ENCODE results near the gene NPPB.
"Not testable (repeated sequence)": the region's sequence is repeated elsewhere in the genome, so short reads cannot be mapped to it uniquely, and the experiment has no call there.

The NPPB gene

DNA sequence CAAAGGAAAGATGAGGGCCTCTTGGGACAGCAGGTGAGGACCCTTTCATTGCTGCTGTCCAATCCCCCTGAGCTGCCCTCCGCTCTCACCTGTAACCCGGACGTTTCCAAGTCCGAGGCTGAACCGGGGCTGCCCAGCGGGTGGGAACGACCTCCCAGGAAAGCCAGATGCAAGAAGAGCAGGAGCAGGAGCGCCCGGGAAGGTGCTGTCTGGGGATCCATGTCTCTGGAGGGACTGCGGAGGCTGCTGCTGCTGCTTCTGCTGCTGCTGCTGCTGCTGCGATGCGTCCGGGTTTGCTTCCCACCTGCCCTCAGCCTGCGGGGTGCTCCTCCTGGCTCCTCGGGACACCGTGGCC is at the start of gene NPPB:
Gene NPPB, minus strand, starts transcription at position 333 of the 355 bp plus-strand sequence. Its CDS starts 112 bp downstream, at position 221.
- no peak for DNase-seq (ENCODE audit: low read depth in 2 of 2)

DNA sequence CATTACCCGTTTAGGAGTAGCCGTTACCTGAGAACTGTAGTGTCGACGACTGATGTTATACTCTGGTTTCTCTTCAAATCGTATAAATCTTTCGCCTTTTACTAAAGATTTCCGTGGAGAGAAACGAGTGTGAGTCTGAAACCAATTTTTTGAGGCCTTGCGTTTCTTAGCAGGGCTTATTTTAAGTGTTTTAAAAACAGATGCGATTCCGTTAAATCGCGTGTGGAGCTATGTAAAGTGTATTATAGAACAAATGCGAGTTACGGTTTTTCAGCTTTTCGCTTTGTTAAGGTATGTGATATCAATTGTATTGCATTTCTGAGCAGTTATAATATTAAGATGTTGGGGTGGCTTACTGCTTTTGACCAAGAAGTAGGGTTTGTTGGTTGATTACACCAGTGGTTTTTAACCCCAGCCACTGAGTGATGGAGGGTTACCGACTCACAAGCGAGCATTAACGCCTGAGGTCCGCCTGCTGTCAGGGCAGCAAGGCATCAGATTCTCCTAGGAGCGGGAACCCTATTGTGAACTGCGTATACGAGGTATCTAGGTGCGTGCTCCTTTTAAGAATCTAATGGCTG is 49.4 kb upstream of the NPPB start:
- DNase-seq (ENCODE audit: low read depth in 2 of 2) = peak in 1 of 2 donors; percentile 58

DNA sequence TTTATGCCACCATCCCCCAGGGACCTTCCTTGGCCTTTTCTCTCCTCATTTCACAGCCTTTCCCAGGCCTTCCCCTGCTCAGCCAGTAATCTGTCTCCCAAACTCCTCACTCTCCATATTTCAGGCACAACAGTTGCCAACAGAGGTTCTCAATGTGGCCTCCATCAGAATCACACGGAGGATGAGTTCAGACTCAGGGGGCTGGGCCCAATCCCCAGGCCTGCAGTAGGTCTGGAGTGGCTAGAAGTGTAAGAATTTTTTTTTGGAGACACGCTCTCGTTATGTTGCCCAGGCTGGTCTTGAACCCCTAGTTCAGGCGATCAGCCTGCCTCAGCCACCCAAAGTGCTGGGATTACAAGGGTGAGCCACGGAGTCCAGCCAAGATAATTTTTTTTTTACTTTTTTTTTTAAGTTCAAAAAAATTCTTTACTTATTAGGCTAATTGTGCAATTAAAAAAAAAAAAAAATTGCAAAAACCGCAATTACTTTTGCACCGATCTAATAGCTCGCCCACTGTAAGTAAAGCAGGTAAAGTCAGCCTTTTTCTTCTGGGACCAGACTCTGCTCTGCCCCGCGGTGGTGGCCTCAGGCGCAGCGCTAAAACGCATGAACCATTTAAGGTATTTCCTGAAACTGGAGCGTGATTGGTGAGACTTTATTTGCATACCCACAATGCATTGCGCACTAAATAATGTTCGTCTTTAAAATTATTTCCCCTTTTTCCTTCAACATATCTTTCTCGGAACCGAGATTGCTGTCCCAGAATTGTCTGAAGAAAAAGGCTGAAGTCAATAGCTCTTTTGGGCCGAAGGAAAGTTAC is 48.7 kb upstream of the NPPB start:
- DNase-seq (ENCODE audit: low read depth in 2 of 2) = peak; percentile 70 to 78

DNA sequence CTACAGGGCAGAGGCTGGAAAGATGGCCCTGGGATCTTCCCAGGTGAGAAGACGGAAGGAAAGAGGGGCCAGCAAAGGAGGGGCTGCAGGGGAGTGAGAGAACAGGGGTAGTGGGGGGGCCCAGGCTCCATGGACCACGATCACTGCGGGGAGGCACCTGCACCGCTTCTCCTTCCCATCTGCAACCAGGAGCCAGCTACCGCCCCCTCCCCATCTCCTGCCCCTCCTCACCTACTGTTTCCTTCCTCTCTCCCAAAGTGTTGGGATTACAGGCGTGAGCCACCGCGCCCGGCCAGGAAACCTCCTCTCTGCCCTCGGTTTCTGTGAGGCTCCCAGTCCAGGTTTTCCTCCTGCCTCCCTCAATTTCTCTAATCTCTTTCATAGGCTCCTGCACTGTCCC is 48.1 kb upstream of the NPPB start:
- DNase-seq (ENCODE audit: low read depth in 2 of 2) = no peak

DNA sequence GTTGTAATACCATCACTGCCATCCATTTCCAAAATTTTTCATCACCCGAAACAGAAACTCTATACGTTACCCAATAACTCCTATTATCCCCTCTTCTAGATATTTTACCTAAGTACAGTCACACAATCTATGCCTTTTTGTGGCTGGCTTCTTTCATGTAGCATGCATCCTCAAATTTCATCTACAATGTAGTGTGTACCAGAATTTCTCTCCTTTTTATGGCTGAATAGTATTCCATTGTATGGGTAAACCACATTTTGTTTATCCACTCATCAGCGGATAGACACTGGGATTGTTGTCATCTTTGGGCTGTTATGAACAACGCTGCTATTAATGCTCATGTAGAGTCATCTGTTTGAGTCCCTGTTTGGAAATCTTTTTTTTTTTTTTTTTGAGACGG is 46.2 kb upstream of the NPPB start:
- DNase-seq (ENCODE audit: low read depth in 2 of 2) = no peak

DNA sequence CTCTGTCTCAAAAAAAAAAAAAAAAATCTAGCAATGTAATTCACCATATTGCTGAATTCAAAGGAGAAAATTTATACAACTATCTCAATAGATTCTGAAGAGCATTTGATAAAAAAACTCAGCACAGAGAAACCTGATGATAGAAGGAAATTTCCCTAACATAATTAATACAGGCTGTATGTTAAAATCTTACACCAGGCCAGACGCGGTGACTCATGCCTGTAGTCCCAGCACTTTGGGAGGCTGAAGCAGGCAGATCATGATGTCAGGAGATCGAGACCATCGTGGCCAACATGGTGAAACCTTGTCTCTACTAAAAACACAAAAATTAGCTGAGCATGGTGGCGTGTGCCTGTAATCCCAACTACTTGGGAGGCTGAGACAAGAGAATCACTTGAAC is 45.4 kb upstream of the NPPB start:
- DNase-seq (ENCODE audit: low read depth in 2 of 2) = not testable (repeated sequence)

DNA sequence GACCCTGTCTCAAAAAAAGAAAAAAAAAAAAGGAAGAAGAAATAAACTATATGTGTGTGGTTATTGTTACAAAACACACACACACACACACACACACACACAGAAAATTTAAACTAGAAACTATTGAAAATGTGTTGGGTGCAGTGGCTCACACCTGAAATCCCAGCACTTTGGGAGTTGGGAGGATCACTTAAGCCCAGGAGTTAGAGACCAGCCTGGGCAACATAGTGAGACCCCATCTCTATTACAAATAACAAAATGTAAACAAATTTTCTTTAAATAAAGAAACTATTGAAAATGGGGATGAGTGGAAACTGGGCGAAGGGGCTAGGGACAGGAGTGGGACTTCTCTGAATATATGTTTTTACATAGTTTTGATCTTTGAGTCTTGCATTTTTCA is 44.5 kb upstream of the NPPB start:
- DNase-seq (ENCODE audit: low read depth in 2 of 2) = no peak

DNA sequence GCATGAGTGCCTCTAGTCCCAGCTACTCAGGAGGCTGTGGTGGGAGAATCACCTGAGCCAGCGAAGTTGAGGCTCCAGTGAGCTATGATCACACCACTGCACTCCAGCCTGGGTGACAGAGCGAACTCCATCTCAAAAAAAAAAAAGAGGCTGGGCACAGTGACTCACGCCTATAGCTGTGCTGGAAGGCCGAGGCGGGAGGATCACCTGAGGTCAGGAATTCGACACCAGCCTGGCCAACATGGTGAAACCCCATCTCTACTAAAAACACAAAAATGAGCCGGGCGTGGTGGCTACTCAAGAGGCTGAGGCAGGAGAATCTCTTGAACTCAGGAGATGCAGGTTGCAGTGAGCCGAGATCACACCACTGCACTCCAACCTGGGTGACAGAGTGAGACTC is 42.7 kb upstream of the NPPB start:
- not testable (repeated sequence) for DNase-seq (ENCODE audit: low read depth in 2 of 2)

DNA sequence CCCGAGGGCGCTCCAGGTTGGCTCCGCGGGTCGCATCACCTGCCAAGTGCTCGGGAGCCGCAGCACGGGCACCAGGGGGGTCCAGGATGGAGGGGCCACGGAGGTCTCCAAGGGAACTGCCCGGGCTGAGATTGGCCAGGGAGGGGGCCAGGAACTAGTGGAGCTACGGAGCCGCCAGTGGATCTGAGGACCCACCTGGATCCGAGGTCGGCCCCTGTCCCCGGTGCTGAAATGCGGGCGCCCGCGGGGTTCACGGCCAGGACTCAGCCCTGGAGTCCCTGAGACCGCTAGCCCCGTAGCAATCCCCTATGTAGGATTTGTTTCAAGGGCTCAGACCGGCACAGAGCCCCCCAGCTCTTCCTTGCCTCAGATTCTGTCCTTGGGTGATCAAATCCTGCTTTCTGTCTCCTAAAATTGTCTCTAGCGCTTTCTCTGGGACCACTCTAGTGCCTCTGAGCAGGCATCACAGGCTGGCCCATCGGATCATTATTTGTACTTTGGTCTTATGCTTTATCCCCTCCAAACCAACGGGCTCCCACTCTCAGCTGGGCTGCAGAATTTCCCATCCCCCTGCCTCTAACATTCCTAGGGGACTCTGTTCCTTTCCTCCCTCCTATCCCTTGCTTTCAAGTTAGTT is 40.2 kb upstream of the NPPB start:
- DNase-seq (ENCODE audit: low read depth in 2 of 2) = no peak

DNA sequence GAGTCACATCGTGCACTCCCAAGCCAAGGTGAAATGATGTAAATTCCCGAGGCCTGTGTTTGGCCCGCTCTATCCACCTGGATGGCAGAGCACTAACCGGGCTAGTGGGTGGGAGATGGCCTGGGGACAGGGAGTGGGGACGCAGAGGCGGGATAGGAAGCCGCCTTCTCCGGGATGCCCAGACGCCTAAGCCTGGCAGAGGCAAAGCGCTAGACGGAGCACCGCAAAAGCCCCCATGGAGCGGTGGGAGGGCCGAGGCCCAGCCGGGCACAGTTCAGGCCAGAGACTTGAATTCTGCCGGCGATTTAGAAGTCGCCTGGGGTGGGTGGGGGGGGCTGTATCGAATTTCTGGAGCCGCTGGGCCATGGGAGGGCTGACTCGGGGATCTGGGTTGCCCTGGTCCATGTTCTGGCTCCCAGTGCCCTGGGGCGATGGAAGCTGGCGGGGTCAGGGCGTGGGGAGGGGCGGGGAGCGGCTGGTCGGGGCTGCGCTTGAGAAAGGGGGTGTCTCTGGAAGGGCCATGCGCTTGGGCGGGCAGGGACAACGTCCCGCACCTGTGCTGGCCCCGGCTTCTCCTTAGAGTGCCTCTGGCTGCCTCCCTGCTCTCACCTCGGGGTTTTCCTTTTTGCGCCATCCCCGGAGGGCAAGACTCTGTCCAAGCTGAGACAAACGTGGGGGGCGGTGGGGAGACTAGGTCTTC is 39.5 kb upstream of the NPPB start:
- DNase-seq (ENCODE audit: low read depth in 2 of 2) = no peak

DNA sequence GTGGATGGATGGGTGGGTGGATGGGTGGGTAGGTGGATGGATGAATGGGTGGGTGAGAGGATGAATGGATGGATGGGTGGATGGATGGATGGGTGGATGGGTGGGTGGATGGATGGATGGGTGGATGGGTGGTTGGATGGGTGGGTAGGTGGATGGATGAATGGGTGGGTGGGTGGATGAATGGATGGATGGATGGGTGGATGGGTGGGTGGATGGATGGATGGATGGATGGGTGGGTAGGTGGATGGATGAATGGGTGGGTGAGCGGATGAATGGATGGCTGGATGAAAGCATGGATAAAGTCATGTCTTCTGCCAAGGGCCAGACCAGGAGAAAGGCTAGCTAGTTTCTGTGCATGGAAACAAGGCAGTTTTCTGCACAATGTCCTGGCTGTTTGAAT is 35.8 kb upstream of the NPPB start:
- not testable (repeated sequence) for DNase-seq (ENCODE audit: low read depth in 2 of 2)

DNA sequence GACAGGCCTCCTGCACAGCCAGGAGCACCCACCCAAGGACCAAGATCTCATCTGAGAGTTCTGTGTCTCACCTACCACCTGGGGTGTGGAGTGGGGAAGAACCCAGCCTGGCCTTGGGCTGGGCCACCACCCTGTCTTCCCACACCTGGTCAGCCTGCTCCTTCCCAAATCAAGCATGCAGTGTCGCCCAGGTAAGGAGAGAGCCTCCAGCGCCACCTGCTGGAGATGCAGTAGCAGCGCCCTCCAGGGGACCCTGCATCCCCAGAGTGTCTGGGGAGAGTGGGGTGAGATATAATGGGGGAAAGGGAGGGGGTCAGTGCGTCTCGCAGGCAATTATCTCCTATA is 35.1 kb upstream of the NPPB start:
- DNase-seq (ENCODE audit: low read depth in 2 of 2) = peak; percentile 58 to 67

DNA sequence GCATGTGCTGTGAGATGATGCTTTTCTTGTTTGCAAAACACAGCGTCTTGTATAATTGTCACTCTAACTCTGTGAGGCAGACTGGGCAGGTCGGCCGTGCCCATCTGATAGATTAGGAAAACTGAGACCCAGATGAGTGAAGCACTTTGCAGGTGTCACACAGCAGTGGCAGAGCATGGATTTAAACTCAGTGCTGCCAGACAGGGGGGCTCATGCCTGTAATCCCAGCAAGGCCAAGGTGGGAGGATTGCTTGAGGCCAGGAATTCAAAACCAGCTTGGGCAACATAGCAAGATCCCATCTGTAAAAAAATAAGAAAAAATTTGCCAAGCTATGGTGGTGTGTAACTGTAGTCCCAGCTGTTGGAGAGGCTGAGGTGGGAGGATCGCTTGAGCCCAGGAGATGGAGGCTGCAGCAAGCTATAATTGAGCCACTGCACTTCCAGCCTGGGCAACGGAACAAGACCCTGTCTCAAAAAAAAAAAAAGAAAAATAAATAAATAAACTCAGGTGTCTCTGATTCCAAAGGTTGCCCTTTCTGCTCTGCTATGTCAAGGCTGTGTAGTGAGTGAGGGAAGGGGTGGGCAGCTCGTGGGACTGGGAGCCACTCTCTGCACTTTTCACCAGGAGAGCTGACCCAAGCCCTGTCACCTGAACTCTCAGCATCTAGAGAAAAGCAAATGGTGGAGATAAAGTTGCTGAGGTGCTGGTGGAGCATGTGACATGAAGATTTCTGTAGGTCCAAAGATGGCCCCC is 32.9 kb upstream of the NPPB start:
- DNase-seq (ENCODE audit: low read depth in 2 of 2) = no peak

DNA sequence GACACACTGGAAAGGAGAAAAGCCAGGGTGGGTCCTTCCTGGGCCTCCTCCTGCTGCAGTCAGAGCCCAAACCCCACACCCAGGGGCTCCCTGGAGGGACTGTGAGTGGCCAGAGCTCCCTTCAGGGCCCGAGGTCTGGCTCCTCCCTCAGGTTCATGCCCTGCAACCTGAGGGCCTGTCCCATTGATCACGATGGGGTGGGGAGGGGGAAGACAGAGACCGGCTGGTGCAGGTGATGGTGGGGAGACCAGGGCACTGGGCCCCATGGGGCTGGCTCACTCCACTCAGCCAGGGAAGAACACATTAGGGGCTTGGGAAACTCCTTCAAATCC is 30.1 kb upstream of the NPPB start:
- DNase-seq (ENCODE audit: low read depth in 2 of 2) = no peak

DNA sequence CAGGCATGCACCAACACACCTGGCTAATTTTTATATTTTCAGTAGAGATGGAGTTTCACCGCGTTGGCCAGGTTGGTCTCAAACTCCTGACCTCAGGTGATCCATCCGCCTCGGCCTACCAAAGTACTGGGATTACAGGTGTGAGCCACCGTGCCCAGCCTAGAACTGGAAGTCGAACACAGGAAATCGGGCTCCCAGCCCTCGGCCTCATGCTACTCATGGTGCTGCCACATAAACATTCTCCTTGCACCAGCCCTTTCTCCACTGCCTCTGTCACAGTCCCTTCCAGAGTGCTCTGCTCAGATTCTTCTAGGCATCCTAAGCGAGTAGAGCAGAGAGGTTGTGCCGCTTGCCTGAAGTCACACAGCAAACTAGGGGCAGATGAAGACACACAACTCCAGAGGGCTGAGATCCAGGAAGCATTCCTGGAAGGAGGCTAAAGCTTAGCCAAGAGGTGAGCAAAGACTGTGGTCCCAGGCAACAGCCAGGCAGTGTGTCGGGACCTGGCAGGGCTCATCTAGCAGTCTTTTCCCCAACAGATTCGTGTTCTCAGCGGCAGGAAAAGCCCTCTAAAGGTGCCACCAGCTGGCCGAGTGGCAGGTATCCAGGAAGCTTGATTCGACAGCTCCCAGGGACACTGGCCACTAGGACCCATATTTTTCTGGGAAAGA is 29.6 kb upstream of the NPPB start:
- no peak for DNase-seq (ENCODE audit: low read depth in 2 of 2)

DNA sequence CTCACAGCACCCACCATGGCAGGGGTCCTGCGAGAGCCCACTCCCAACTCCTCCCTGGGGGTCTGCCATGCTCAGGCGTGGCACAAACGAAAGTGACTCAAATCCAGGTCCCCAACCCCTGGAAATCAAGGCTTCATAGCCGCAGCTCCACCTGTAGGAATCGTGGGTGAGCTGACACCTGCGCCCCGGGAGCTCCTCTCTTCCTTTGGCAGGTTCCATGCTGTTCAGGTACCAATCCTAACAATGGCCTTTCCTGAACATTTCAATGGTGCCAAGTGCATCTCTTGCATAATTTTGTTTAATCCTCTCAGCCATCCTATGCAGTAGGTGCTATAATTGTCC is 28.9 kb upstream of the NPPB start:
- DNase-seq (ENCODE audit: low read depth in 2 of 2) = no peak

DNA sequence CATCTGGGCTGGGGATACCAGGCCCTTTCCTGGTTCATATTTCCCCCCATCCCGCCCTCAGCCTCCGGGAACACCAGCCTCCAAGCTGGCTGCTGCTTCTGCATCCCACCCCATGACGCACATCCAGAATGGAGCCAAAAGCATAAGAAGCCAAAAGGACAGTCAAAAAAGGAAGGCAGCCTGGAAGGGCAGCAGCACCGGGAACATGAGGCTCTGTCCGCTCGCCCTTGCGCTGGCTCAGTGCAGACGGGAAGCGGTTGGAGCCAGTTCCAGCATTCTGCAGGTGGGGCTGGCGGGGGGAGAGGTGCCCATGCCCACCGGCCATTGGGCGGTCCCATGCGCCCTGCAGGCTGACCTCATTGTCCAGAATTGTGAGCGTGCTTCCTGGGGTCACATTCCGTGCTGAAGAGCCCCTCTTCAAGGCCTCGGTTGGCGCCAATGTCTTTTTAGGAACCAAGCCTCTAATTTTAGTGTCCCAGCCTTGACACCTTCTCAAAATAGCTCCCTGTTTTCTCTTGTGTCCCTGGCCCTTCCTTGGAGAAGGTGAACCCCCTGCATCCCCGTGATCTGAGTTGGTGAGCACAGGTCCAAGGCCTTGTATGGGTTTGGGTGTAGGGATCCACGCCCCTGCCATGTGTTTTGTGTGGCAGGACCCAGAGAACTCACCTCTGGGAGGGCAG is 28.4 kb upstream of the NPPB start:
- DNase-seq (ENCODE audit: low read depth in 2 of 2) = no peak

DNA sequence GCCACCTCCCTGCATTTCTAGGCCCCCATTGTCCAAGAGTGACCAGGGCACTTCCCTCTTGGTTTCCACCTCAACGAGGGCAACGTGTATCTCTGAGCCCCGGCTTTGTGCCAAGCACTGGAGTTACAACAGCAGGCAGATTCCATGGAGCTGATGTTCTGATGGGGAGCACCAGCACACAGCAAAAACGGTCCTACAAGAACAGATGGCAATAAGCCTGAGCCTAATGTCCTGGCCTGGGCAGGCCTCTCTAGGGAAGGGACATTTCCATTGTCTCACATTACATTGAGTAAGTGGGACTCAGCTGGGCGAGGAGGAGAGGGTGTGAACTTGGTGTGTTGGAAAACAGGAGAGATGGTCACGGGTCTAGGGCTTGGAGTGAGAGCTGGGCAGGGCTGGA is 27.2 kb upstream of the NPPB start:
- no peak for DNase-seq (ENCODE audit: low read depth in 2 of 2)

DNA sequence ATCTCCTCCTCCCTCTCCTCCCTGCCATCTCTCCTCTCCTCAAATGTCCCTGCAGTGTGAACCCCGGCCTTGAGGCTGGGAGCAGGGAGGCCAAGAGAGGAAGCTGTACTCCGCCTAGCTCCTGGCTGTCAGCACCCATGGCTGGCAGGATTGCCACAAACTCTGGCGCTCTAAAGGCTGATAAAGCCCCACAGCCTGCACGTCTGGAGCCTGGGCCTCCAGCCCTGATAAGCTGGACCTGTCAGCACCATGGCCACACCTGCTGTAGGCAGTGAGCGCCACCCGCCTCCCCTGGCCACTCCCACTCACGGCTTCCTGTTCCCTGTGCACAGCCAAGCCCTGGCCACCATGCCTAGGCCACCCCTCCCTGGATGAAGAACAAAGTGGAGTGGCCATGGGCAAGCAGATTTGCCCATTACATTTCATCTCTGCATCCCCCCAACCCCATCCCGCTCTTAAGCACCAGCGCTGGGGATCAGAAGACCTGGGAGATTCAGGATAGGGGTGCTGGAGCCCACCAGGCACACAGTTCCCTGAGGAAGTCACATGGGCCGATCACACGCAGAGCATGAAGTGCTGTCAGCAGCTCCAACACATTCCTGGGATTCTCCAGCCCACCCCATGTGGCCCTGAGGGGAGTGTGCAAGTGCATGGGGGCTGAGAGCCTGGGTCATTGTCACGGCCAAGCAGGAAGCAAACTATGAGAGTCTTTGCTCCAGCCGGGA is 24.2 kb upstream of the NPPB start:
- DNase-seq (ENCODE audit: low read depth in 2 of 2) = no peak

DNA sequence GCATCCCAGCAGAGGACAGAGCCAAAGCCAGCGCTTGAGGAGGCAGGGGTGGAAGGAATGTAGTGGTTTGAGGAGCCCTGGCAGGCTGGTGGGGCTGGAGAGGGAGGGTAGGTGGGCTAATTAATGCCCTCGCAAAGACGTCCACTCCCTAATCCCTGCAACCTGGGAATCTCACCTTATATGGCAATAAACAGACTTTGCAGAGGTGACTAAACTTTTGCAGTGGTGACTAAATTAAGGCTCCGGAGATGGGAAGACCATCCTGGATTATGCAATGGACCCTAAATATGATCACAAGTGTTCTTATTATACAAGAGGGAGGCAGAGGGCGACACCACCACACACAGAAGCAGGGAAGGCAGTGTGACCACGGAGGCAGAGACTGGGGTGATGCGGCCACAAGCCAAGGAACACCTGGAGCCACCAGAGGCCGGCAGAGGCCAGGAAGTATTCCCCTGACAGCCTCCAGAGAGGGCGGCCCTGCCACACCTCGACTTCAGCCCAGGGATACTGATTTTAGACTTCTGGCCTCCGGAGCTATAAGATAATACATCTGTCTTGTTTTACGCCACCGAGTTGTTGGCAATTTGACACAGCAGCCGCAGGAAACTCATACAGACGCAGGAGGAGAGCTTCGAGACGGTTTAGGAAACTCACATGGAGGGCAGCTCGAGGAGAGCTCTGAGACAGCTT is 23.1 kb upstream of the NPPB start:
- DNase-seq (ENCODE audit: low read depth in 2 of 2) = no peak
